Lower leg skin (tissue), 3 donors: Measurements from ENCODE around the gene EIF3J.

Source experiments
- POLR2A ChIP-seq, 2 donors: fragments of 450-650 bp; IDR thresholded peaks; one replicate each; pipeline ENCODE4 v1.6.1; 2016 to 2017; ENCODE audit warnings: antibody characterized with exemption in 2 of 2, mild to moderate bottlenecking in 1 of 2, moderate library complexity in 1 of 2
- TF ChIP-seq, protein P1 (sequence below), 3 donors: fragments of 450-650 bp; IDR thresholded peaks; one replicate each; pipeline ENCODE4 v1.5.1; 2016; ENCODE audit warnings: antibody characterized with exemption in 3 of 3, mild to moderate bottlenecking in 3 of 3, moderate library complexity in 2 of 3

DNA sequence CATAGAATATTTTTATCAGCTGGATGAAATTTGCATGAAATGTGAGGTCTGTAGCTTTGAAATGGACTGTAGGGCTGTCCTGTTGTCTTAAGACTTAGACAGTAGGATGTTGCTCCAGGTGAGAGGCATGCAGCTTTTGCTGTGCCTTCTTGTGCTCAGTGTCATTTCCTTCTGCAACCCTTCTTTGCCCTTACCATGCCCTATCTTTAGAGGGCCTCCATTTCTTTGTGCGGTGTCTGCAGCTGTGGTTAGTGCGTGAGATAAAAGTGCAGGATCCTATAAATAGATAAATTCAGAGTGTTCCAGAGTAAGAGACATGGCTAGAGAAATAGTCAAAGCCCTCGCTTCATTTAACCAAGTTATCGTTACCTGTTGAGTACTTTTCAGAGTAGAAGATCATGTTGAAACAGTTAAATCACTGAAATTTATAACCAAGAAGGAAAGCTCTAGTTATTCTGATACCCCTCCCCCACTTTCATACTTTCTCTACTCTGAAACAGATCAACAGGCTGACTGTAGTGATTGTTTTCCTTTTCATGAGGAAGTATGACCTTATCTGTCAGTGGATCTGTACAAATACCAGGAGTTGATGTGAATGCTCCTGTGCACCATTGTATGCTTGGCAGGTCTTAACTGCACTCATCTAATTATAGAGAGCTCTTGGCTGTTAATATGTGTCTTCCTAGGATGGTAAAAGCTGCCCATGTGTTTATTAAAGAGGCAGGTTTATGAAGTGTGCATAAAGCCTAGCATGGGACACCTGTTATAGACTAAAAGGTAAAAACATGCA, 18.2 kb downstream of the EIF3J start:
- TF ChIP-seq, protein P1, sequence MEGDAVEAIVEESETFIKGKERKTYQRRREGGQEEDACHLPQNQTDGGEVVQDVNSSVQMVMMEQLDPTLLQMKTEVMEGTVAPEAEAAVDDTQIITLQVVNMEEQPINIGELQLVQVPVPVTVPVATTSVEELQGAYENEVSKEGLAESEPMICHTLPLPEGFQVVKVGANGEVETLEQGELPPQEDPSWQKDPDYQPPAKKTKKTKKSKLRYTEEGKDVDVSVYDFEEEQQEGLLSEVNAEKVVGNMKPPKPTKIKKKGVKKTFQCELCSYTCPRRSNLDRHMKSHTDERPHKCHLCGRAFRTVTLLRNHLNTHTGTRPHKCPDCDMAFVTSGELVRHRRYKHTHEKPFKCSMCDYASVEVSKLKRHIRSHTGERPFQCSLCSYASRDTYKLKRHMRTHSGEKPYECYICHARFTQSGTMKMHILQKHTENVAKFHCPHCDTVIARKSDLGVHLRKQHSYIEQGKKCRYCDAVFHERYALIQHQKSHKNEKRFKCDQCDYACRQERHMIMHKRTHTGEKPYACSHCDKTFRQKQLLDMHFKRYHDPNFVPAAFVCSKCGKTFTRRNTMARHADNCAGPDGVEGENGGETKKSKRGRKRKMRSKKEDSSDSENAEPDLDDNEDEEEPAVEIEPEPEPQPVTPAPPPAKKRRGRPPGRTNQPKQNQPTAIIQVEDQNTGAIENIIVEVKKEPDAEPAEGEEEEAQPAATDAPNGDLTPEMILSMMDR (IDR thresholded peaks at IDR 0.05): no peak
- TF ChIP-seq POLR2A (IDR thresholded peaks at IDR 0.05): no peak
